Stimulated activated CD8-positive, alpha-beta memory T cell treated with anti-CD3 and anti-CD28 coated beads, Interleukin-7, amount 100 ng/mL, for 24 hours (primary cell): ENCODE measurements around the gene SPRR2F.
"Not testable (repeated sequence)": the region's sequence is repeated elsewhere in the genome, so short reads cannot be mapped to it uniquely, and the experiment has no call there.

Experiments
- DNase-seq: peaks from one replicate; pipeline ENCODE4 v3.0.0-alpha.2; 2020; ENCODE audit warnings: low read depth

SPRR2F gene

GRCh38 chr1:153113416-153113815 lies at the start of gene SPRR2F:
TSS of gene SPRR2F (minus strand) at chr1:153113516. CDS start at chr1:153112733, 783 bp downstream.
- DNase-seq: no peak

GRCh38 chr1:153155541-153155940 lies 42.2 kb upstream of the SPRR2F start:
- DNase-seq: no peak

- DNase-seq: no peak
These were observed 39.2 kb upstream of the SPRR2F start for GRCh38 chr1:153152481-153152880.

- DNase-seq: no peak
These were observed 37.5 kb upstream of the SPRR2F start, which contains the start of gene SPRR2G for GRCh38 chr1:153150846-153151245. TSS of gene SPRR2G (minus strand) at chr1:153150890. CDS start at chr1:153150110, 780 bp downstream.

- no peak for DNase-seq
These were observed 28.1 kb upstream of the SPRR2F start for GRCh38 chr1:153141377-153141776.

GRCh38 chr1:153140484-153140883 lies 27.2 kb upstream of the SPRR2F start:
- no peak for DNase-seq

GRCh38 chr1:153133743-153134142 lies 20.4 kb upstream of the SPRR2F start:
- DNase-seq: no peak

GRCh38 chr1:153133267-153133666 lies 20.0 kb upstream of the SPRR2F start:
- DNase-seq: no peak

- not testable (repeated sequence) for DNase-seq
These were observed 15.4 kb upstream of the SPRR2F start for GRCh38 chr1:153128688-153129087.

- no peak for DNase-seq
These were observed 14.0 kb upstream of the SPRR2F start for GRCh38 chr1:153127296-153127695.

- no peak for DNase-seq
These were observed 12.2 kb upstream of the SPRR2F start for GRCh38 chr1:153125536-153125935.

- DNase-seq: not testable (repeated sequence)
These were observed 10.5 kb upstream of the SPRR2F start for GRCh38 chr1:153123793-153124192.

- no peak for DNase-seq
These were observed 9.6 kb upstream of the SPRR2F start for GRCh38 chr1:153122831-153123421.

- no peak for DNase-seq
These were observed 7.6 kb upstream of the SPRR2F start for GRCh38 chr1:153120945-153121344.

- no peak for DNase-seq
These were observed 6.2 kb upstream of the SPRR2F start for GRCh38 chr1:153119491-153119971.

- DNase-seq: not testable (repeated sequence)
These were observed 1.9 kb upstream of the SPRR2F start for GRCh38 chr1:153115264-153115663.

- not testable (repeated sequence) for DNase-seq
These were observed 862 bp downstream of the SPRR2F start for GRCh38 chr1:153112454-153112853.

GRCh38 chr1:153100245-153100644 lies 13.1 kb downstream of the SPRR2F start:
- DNase-seq: no peak

- DNase-seq: no peak
These were observed 13.8 kb downstream of the SPRR2F start for GRCh38 chr1:153099461-153100045.

- no peak for DNase-seq
These were observed 17.6 kb downstream of the SPRR2F start for GRCh38 chr1:153095764-153096163.

- DNase-seq: no peak
These were observed 18.9 kb downstream of the SPRR2F start, which contains the start of gene SPRR2E for GRCh38 chr1:153094426-153094825. TSS of gene SPRR2E (minus strand) at chr1:153094526. CDS start at chr1:153093751, 775 bp downstream.

GRCh38 chr1:153087652-153088051 lies 25.7 kb downstream of the SPRR2F start:
- DNase-seq: no peak

GRCh38 chr1:153081736-153082135 lies 31.6 kb downstream of the SPRR2F start:
- no peak for DNase-seq
